ENCODE measurements around the gene IGFBP5.

GRCh38 chr2:216696751-216697560, 1.6 kb upstream of the IGFBP5 start:
- peak; percentile 40 for TF ChIP-seq CTCF (IDR thresholded peaks at IDR 0.05; ENCODE audit: low read depth, low read length)
- TF ChIP-seq EZH2phosphoT487 (IDR thresholded peaks at IDR 0.05; ENCODE audit: low read depth), result no peak
